Stimulated activated naive CD8-positive, alpha-beta T cell treated with anti-CD3 and anti-CD28 coated beads, Interleukin-15, amount 100 ng/mL, for 72 hours (primary cell): ENCODE measurements around the gene VRK3.

Experiments used
- ATAC-seq: fragments of 150-1000 bp; cut with Tn5 transposase; 2 replicates; pipeline ENCODE4 v1.10.0; 2021; ENCODE audit warnings: mild to moderate bottlenecking, moderate library complexity
- DNase-seq, 2 donors: peaks; one replicate each; pipeline ENCODE4 v3.0.0; 2021 to 2022
- H3K27ac Mint-ChIP-seq, 2 donors: one replicate each; pipeline ENCODE4 v1.8.0; 2022; ENCODE audit warnings: mild to moderate bottlenecking in 2 of 2, mixed read lengths in 2 of 2, moderate library complexity in 2 of 2
- H3K27me3 Mint-ChIP-seq: one replicate; pipeline ENCODE4 v1.8.0; 2022; ENCODE audit warnings: mixed read lengths
- H3K4me1 Mint-ChIP-seq: one replicate; pipeline ENCODE4 v1.8.0; 2022; ENCODE audit warnings: mild to moderate bottlenecking, mixed read lengths
- H3K4me3 Mint-ChIP-seq, 2 donors: one replicate each; pipeline ENCODE4 v1.8.0; 2022; ENCODE audit warnings: mild to moderate bottlenecking in 2 of 2, mixed read lengths in 2 of 2, moderate library complexity in 1 of 2
- H3K9me3 Mint-ChIP-seq, 2 donors: one replicate each; pipeline ENCODE4 v1.8.0; 2022; ENCODE audit warnings: mixed read lengths in 2 of 2

VRK3 gene

DNA sequence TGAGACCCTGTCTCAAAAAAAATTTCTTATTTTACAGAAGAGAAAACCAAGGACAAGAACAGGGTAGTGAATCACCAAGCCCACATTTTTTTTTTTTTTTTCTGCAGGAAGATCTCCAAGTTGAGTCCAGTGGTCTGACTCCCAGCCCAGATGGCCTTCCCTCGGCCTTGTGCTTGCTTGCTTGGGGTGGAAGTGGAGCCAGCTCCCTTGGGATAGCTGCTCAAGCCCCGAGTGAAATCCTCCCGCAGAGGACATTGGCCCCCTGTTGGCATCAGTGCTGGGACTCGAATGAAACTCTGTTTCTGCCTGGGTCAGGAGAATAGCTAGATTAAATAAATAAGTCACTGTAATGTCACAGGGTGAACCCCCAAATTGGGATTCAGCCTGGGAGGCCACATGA lies 86.5 kb downstream of the VRK3 start:
- Mint-ChIP-seq H3K9me3 (no peaks in the 10 kb centered on the region), H3K27me3 (peaks cover 20% of the 10 kb centered on the region), H3K4me3 (no peak overlapping the region), H3K4me1 (peaks cover 28% of the 10 kb centered on the region), H3K27ac (peak overlapping the region in 1 of 2 donors; percentile 71)
- no peak for DNase-seq
- no peak for ATAC-seq

DNA sequence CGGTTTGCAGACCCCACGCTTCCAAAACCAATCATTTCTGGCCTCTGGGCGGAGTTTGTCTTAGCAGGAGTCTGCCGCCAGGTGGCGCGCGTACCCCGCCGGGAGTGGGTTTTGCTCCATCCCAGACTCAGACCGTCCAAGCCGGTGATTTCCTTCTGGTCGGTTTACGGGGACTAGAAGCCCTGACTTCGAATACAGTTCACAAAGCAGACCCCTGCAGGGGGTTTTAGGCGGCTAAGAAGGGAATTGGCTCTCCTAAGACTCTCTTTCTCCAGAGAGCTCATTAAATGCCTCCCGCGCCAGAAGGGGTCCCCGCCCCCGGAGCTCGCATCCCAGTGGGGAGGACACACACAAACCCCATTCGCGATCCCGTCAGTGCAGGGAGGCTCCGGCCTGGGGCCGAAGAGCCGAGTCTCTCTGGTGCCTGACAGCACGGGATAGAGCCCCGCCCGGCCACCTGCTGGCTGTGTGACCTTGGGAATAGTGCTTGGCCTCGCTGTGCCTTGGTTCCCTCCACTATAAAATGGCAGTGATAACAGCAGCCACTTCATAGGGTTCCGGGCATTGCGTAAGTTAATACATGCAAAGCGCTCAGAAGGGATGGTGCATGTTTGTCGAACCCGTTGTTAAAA lies 87.3 kb downstream of the VRK3 start:
- DNase-seq (peak; percentile 78 to 79), ATAC-seq (peak; percentile 82)
- peaks cover 13% of the 10 kb centered on the region for H3K27me3 Mint-ChIP-seq
- H3K4me1 Mint-ChIP-seq: peaks cover 30% of the 10 kb centered on the region
- H3K9me3 Mint-ChIP-seq: no peaks in the 10 kb centered on the region
- no peak overlapping the region for H3K27ac Mint-ChIP-seq
- H3K4me3 Mint-ChIP-seq: peak overlapping the region; percentile 56 to 63

- Mint-ChIP-seq H3K4me3 (no peak overlapping the region), H3K4me1 (peaks cover 43% of the 10 kb centered on the region), H3K9me3 (peaks cover 5 to 8% of the 10 kb centered on the region in 2 donors), H3K27ac (no peak overlapping the region), H3K27me3 (peaks cover 13% of the 10 kb centered on the region)
- ATAC-seq (no peak), DNase-seq (no peak)
These were observed 88.6 kb downstream of the VRK3 start for GRCh38 chr19:49936549-49936948.

DNA sequence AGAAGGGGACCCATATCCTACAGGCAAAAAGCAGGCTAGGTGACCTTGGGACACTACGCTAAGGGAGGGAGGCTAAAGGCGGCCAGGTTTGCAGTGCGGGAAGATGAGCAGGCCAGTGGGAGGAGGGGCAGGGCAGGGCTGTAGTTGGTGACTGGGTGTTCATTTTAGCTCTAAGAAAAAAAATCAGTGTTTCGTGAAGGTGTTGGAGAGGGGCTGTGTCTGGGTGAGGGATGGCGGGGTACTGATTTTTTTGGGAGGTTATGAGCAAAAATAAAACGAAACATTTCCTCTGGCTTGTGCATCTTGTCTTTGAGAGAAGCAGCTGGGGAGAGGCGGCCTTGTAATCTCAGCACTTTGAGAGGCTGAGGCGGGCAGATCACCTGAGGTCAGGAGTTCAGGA lies 91.5 kb downstream of the VRK3 start:
- no peak for DNase-seq
- Mint-ChIP-seq H3K27me3 (peaks cover 13% of the 10 kb centered on the region), H3K4me3 (peak overlapping the region; percentile 5 to 67), H3K9me3 (peaks cover 14 to 17% of the 10 kb centered on the region in 2 donors), H3K27ac (peak overlapping the region in 1 of 2 donors; percentile 89), H3K4me1 (peaks cover 53% of the 10 kb centered on the region)
- ATAC-seq: no peak

- H3K27me3 Mint-ChIP-seq: peaks cover 13% of the 10 kb centered on the region
- DNase-seq (peak; percentile 39 to 70), ATAC-seq (peak; percentile 26)
- peak overlapping the region in 1 of 2 donors; percentile 16 for H3K27ac Mint-ChIP-seq
- peak overlapping the region; percentile 57 to 67 for H3K4me3 Mint-ChIP-seq
- peaks cover 59% of the 10 kb centered on the region for H3K4me1 Mint-ChIP-seq
- peaks cover 14 to 17% of the 10 kb centered on the region in 2 donors for H3K9me3 Mint-ChIP-seq
These were observed 92.4 kb downstream of the VRK3 start for GRCh38 chr19:49932731-49933131.

GRCh38 chr19:49932041-49932451 lies 93.1 kb downstream of the VRK3 start:
- H3K4me1 Mint-ChIP-seq: peaks cover 60% of the 10 kb centered on the region
- H3K9me3 Mint-ChIP-seq: peaks cover 14 to 17% of the 10 kb centered on the region in 2 donors
- peak overlapping the region; percentile 52 to 67 for H3K4me3 Mint-ChIP-seq
- ATAC-seq (no peak), DNase-seq (no peak)
- H3K27me3 Mint-ChIP-seq: peaks cover 11% of the 10 kb centered on the region
- peak overlapping the region in 1 of 2 donors; percentile 81 for H3K27ac Mint-ChIP-seq

GRCh38 chr19:49931293-49932040 lies 93.7 kb downstream of the VRK3 start:
- peaks cover 5% of the 10 kb centered on the region for H3K27me3 Mint-ChIP-seq
- H3K27ac Mint-ChIP-seq: peak overlapping the region; percentile 29 to 81
- H3K9me3 Mint-ChIP-seq: peaks cover 14 to 17% of the 10 kb centered on the region in 2 donors
- peaks cover 64% of the 10 kb centered on the region for H3K4me1 Mint-ChIP-seq
- H3K4me3 Mint-ChIP-seq: peak overlapping the region; percentile 52 to 67
- ATAC-seq: no peak
- DNase-seq: no peak

DNA sequence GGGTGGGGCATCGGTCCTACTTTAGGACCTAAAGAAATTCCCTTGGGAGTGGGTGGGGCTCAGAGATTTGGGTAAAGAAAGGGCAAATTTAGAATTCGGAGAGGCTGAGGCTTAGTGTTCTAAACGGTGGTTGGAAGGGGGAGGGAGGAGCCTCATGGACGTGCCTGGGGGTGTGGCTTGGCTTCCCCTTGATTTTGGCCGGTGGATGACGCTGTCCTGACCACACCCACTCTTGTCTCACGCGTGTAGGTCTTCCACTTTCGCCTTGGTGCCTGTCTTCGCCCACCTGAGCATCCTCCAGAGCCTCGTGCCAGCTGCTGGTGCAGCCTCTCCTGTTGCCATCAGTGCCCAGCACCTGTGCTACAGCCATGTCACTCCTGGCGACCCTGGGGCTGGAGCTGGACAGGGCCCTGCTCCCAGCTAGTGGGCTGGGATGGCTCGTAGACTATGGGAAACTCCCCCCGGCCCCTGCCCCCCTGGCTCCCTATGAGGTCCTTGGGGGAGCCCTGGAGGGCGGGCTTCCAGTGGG lies 94.6 kb downstream of the VRK3 start:
- DNase-seq (peak in 1 of 2 donors; percentile 37), ATAC-seq (no peak)
- Mint-ChIP-seq H3K27me3 (no peaks in the 10 kb centered on the region), H3K9me3 (peaks cover 14 to 17% of the 10 kb centered on the region in 2 donors), H3K4me3 (peak overlapping the region; percentile 94 to 99), H3K27ac (peak overlapping the region in 1 of 2 donors; percentile 98), H3K4me1 (peaks cover 69% of the 10 kb centered on the region)

DNA sequence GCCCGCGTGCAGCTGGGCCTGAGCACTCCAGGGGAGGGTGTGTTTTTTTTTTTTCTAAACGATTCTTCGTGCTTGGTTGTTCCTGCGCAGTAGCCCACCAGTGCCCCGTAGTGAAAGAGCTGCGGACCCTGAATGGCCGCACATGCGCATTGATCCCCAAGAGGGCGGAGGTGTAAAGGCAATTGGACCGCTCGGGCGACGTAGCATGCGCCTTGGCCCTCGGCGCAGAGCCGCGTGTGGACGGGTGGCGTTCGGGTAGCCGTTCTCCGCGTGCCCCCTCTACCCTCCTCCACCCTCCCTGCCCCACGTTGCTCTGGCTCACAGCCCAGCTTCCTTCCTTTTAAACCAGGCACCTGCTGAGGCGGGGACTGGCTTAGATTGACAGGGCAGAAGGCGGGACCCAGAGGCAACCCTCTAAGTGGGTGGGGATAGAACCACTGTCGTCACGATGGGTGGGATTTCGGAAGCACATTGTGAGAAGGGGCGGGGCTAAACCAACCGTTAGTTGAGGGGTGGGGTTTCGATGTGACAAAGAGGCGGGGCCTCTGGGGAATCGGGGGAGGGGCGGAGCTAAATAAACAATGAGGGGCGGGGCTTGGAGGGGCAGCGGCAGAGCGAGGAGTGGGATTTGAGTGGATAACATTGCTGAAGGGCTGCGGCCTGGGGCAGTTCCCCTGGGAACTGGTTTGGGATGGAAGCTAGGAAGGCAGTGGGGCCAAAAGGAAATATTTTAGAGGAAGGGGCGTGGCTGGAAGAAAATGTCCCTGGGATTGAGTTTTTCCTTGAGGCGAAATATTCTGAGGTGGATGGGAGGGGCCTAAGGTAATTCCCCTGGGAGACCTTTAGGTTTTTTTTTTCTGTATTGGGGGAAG lies 95.3 kb downstream of the VRK3 start:
- Mint-ChIP-seq H3K4me3 (peak overlapping the region; percentile 94 to 99), H3K27ac (peak overlapping the region; percentile 97 to 98), H3K27me3 (no peaks in the 10 kb centered on the region), H3K9me3 (peaks cover 14 to 17% of the 10 kb centered on the region in 2 donors), H3K4me1 (peaks cover 76% of the 10 kb centered on the region)
- peak; percentile 94 to 95 for DNase-seq
- peak; percentile 91 for ATAC-seq

DNA sequence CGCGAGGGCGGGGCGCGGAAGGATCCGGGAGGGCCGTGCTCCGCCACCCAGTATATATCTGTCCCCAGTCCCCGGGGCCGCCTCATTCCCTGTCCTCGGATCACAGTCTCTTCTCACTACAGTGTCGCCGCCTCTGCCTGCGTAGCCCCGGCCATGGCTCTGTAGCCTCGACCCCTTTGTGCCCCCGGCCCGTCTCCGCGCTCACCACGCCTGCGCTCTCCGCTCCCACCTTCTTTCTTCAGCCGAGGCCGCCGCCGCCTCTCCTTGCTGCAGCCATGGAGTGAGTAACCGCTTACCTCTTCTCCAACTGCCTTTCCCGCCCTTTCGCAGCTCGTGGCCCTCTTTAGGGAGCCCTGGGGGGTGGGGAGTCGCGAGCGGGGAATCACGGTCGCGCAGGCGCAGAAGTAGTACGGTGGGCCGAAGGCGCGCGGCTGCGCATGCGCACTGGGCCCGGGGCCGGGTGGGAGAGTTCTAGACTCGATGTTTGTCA lies 96.0 kb downstream of the VRK3 start, which contains the start of the genes ATF5 and NUP62:
Gene ATF5 (plus strand): TSS at position 85 of the 490 bp plus-strand sequence. CDS start 1,646 bp downstream, outside the sequence.
Gene NUP62 (minus strand): TSS at position 384 of the 490 bp plus-strand sequence. CDS start 19,697 bp downstream, outside the sequence.
- peaks cover 14 to 17% of the 10 kb centered on the region in 2 donors for H3K9me3 Mint-ChIP-seq
- H3K4me3 Mint-ChIP-seq: peak within 1 kb of the TSS; percentile 94 to 99
- no peaks in the 10 kb centered on the region for H3K27me3 Mint-ChIP-seq
- DNase-seq (peak; percentile 90 to 91), ATAC-seq (peak; percentile 63)
- peaks cover 83% of the 10 kb centered on the region for H3K4me1 Mint-ChIP-seq
- H3K27ac Mint-ChIP-seq: peak within 1 kb of the TSS; percentile 97 to 98

DNA sequence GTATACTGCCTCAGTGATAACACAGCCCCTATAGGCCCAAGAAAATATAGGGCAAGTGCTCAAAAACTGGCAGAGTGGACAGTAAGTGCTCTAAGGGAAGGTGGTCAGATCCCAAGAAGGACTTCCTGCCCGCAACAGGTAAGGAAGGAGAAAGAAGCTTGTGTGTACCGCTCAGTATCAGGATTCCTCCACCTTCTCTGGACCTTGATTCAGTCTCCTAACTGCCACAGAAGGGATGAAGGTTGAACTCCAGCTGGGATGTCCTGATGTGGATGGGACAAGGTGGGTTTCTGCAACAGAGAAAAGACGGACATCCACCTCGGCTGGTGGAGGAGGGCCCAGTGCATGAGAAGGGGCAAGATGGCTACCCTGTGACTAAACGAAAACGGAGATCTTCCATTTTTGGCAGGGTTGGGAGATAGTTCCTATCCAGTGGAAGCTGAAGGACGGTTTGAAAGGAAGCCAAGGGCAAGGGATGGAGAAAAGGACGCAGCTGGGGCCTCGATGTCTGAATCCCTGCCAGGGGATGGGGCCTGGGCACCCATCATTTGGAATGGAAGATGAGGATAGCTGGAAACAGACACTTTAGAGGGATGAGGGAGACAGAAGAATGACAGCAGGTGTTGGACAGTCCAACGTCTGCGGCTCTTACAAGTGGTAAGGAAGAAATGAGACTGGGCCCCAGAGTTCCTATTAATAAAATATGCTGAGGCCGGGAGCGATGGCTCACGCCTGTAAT lies 97.5 kb downstream of the VRK3 start:
- peaks cover 14 to 17% of the 10 kb centered on the region in 2 donors for H3K9me3 Mint-ChIP-seq
- H3K27me3 Mint-ChIP-seq: no peaks in the 10 kb centered on the region
- no peak for DNase-seq
- H3K4me3 Mint-ChIP-seq: peak overlapping the region; percentile 94 to 99
- no peak for ATAC-seq
- peaks cover 85% of the 10 kb centered on the region for H3K4me1 Mint-ChIP-seq
- H3K27ac Mint-ChIP-seq: peak overlapping the region; percentile 96

DNA sequence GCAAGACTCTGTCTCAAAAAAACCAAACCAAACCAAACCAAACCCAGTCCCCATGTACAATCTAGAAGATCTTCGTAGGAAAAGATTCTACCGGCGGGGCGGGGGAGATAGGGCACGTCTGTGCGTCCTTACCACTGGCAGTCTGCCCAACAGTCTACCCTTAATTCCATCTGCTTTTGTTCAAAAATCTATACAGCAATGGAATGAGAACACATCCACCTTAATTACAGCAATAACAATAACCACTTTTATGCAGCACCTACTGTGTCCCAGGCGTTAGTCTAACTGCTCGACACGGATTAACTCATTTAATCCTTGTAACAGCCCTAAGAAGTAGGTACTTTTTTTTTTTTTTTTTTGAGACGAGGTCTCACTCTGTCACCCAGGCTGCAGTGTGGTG lies 98.7 kb downstream of the VRK3 start:
- DNase-seq (no peak), ATAC-seq (no peak)
- Mint-ChIP-seq H3K27ac (peak overlapping the region in 1 of 2 donors; percentile 25), H3K27me3 (no peaks in the 10 kb centered on the region), H3K4me1 (peaks cover 85% of the 10 kb centered on the region), H3K4me3 (peak overlapping the region in 1 of 2 donors; percentile 62), H3K9me3 (peaks cover 8% of the 10 kb centered on the region in 2 donors)
